CD4-positive, alpha-beta T cell (primary cell): Measurements from ENCODE around the gene TTN. TPM values are rescaled to one million over a fixed set of nuclear protein-coding genes. Genes with fewer than 3 reads are reported as not detected.

Source experiments
- ATAC-seq: fragments of 200-7000 bp; cut with Tn5 transposase; one replicate; pipeline ENCODE4 v1.10.0; 2022; ENCODE audit warnings: mild to moderate bottlenecking; ENCODE audit not compliant: poor library complexity
- CTCF ChIA-PET: fragments of 350-600 bp; sonication (Branson Sonifier 250); formaldehyde crosslinking; loops from one replicate; lab custom pipeline; 2021; ENCODE audit warnings: antibody characterized with exemption, inconsistent platforms; lab: Charles Lee
- POLR2A ChIA-PET: fragments of 350-600 bp; sonication (Branson Sonifier 250); formaldehyde crosslinking; loops from one replicate; lab custom pipeline; 2021; ENCODE audit warnings: antibody characterized with exemption, inconsistent platforms; lab: Charles Lee
- DNase-seq, 14 experiments: peaks; one replicate each; pipeline ENCODE4 v3.0.0-alpha.2; 2013 to 2020; ENCODE audit warnings: mixed read lengths in 2 of 14
- H3K27ac ChIP-seq, 2 donors: one replicate each; pipeline versions ENCODE4 v1.5.1 to v1.7.0; 2013; ENCODE audit warnings: low read length in 2 of 2, low read depth in 1 of 2, mild to moderate bottlenecking in 1 of 2
- H3K27me3 ChIP-seq, 2 experiments: 1 replicate in 1 of 2; 2 replicates in 1 of 2; pipeline versions ENCODE4 v1.6.1 to v1.7.0; 2013; ENCODE audit warnings: low read length in 2 of 2, control low read depth in 1 of 2, mild to moderate bottlenecking in 1 of 2, moderate library complexity in 1 of 2; ENCODE audit not compliant: insufficient read depth in 2 of 2, control insufficient read depth in 1 of 2
- H3K36me3 ChIP-seq: one replicate; pipeline ENCODE4 v1.6.1; 2013; ENCODE audit warnings: low read length, control low read depth; ENCODE audit not compliant: insufficient read depth
- H3K4me1 ChIP-seq: one replicate; pipeline ENCODE4 v1.6.1; 2013; ENCODE audit warnings: low read length, control low read depth; ENCODE audit not compliant: insufficient read depth
- H3K4me3 ChIP-seq: one replicate; pipeline ENCODE4 v1.5.1; 2013; ENCODE audit warnings: mild to moderate bottlenecking, low read length, moderate library complexity
- H3K9me3 ChIP-seq, 2 experiments: 1 replicate in 1 of 2; 2 replicates in 1 of 2; pipeline versions ENCODE4 v1.6.1 to v1.7.0; 2013; ENCODE audit warnings: low read length in 2 of 2, mild to moderate bottlenecking in 2 of 2, control low read depth in 1 of 2, moderate library complexity in 1 of 2; ENCODE audit not compliant: control insufficient read depth in 1 of 2, insufficient read depth in 1 of 2
- H3K27ac Mint-ChIP-seq: one replicate; pipeline ENCODE4 v1.8.0; 2020; ENCODE audit warnings: mixed read lengths
- H3K27me3 Mint-ChIP-seq: one replicate; pipeline ENCODE4 v1.8.0; 2021; ENCODE audit warnings: mixed read lengths
- H3K36me3 Mint-ChIP-seq: one replicate; pipeline ENCODE4 v1.8.0; 2021; ENCODE audit warnings: low read depth, mixed read lengths
- H3K4me1 Mint-ChIP-seq: one replicate; pipeline ENCODE4 v1.8.0; 2021; ENCODE audit warnings: low read depth, mixed read lengths
- H3K4me3 Mint-ChIP-seq: one replicate; pipeline ENCODE4 v1.8.0; 2020; ENCODE audit warnings: mild to moderate bottlenecking, mixed read lengths
- H3K9me3 Mint-ChIP-seq: one replicate; pipeline ENCODE4 v1.8.0; 2020; ENCODE audit warnings: mixed read lengths
- CTCF ChIP-seq: fragments of 200-600 bp; IDR thresholded peaks from one replicate; pipeline ENCODE4 v1.8.0; 2022; ENCODE audit warnings: antibody characterized with exemption, mild to moderate bottlenecking
- intact Hi-C, 2 experiments: fragments of 100-400 bp; cut with DNase I in 1 of 2; cut with micrococcal nuclease in 1 of 2; formaldehyde crosslinking; loops; one replicate each; pipeline versions ENCODE4 v1.15.1 to v1.9.0; 2023 to 2025; cut with DNase I, micrococcal nuclease
- total RNA-seq, 174 experiments: library from RNA in 2 of 174; stranded (reverse) in 2 of 174; gene quantifications; one replicate each; pipeline ENCODE4 v1.2.3 and lab custom pipeline; 2021 to 2026

TTN gene
- total RNA-seq, 2 experiments from 2014 or later: 27.5 to 29.2 TPM

DNA sequence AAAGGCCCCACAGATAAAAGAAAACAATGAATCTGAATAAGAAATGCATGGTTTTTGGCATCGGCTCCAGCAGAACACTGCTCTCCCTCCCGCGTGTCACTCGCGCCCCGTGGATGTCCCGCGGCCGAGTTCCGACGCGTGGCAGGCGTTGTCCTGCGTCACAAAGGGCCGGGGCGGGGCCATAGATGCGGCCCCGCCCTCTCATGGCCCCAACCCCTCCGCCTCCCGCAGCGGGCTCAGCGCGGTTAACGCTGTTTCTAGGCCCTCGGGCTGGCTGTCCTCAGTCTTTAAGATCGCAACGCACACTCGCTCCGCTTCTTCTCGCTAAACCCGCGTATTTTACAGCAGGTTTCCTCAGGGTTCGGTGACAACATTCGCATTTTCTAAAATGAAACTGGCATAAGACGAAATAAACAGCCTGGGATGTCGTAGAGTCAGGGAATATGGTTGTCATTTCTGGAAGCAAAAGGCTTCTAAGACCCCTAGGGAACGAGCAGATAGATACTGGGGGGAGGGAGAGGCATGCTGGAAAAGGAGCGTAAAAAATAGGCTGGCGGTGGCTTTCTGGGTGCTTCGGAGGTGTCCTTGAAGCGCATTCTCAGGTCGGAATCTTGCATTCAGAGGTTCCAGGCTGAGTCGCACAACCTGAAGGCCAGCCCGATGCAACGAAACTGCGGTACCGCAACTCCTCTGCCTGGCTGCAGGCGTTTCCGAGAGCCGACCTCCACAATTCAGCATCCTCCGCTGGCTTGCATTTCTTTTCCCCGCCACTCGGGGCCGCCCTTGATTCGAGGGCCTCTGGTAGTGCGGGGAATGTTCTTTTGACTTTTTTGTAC, 328.6 kb downstream of the TTN start, which contains the start of gene FKBP7:
TSS of gene FKBP7 (minus strand) at position 162 of the 836 bp plus-strand sequence. CDS start at position 61, 101 bp downstream.
- peak; percentile 81 for TF ChIP-seq CTCF
- H3K36me3 ChIP-seq: no peaks in the 10 kb centered on the region
- CTCF ChIA-PET: interaction anchor here (1.5 to 2.3 kb wide), 2 partner anchors 28 to 38 kb away, joined by 3 to 10 read pairs; partner anchors contain the start of genes PJVK and PRKRA
- intact Hi-C loops: loop anchor here in 1 of 2 experiments (2.0 kb wide), 2 partner anchors 28 to 44 kb away; partner anchors contain the start of genes PJVK and PRKRA
- peaks cover 42% of the 10 kb centered on the region for H3K4me1 ChIP-seq
- Mint-ChIP-seq H3K4me1 (peaks cover 46% of the 10 kb centered on the region), H3K27ac (peak within 1 kb of the TSS; percentile 91), H3K4me3 (peak within 1 kb of the TSS; percentile 96), H3K36me3 (peaks cover 10% of the 10 kb centered on the region), H3K9me3 (no peaks in the 10 kb centered on the region), H3K27me3 (no peaks in the 10 kb centered on the region)
- POLR2A ChIA-PET: interaction anchor here (0.7 to 3.2 kb wide), 3 partner anchors 20 to 28 kb away, joined by 3 to 38 read pairs (median 5); partner anchors contain the start of genes PJVK and PRKRA
- peak; percentile 82 for ATAC-seq
- H3K9me3 ChIP-seq: no peaks in the 10 kb centered on the region
- H3K4me3 ChIP-seq: peak within 1 kb of the TSS; percentile 66
- DNase-seq: peak; percentile 74 to 95 (median 82)
- peak within 1 kb of the TSS; percentile 76 to 83 for H3K27ac ChIP-seq
- H3K27me3 ChIP-seq: no peaks in the 10 kb centered on the region

GRCh38 chr2:178478130-178478438, 329.1 kb downstream of the TTN start:
- peaks cover 40% of the 10 kb centered on the region for H3K4me1 ChIP-seq
- intact Hi-C loops: loop anchor here in 1 of 2 experiments (2.0 kb wide), 2 partner anchors 27 to 45 kb away; partner anchors contain the start of genes PJVK and PRKRA
- peaks cover 10% of the 10 kb centered on the region for H3K36me3 Mint-ChIP-seq
- H3K9me3 Mint-ChIP-seq: no peaks in the 10 kb centered on the region
- no peaks in the 10 kb centered on the region for H3K36me3 ChIP-seq
- ATAC-seq (no peak), DNase-seq (no peak)
- ChIA-PET CTCF (no interaction called here), POLR2A (interaction anchor here (0.7 to 1.9 kb wide), 2 partner anchors 19 to 27 kb away, joined by 3 to 5 read pairs; partner anchors contain the start of genes PJVK and PRKRA)
- H3K9me3 ChIP-seq: no peaks in the 10 kb centered on the region
- H3K4me3 Mint-ChIP-seq: peak overlapping the region; percentile 96
- no peaks in the 10 kb centered on the region for H3K27me3 Mint-ChIP-seq
- peak overlapping the region; percentile 91 for H3K27ac Mint-ChIP-seq
- peak overlapping the region; percentile 76 to 83 for H3K27ac ChIP-seq
- no peak for TF ChIP-seq CTCF
- H3K4me1 Mint-ChIP-seq: peaks cover 44% of the 10 kb centered on the region
- H3K4me3 ChIP-seq: peak overlapping the region; percentile 66
- H3K27me3 ChIP-seq: no peaks in the 10 kb centered on the region

- peaks cover 10% of the 10 kb centered on the region for H3K36me3 Mint-ChIP-seq
- H3K4me1 Mint-ChIP-seq: peaks cover 39% of the 10 kb centered on the region
- no peaks in the 10 kb centered on the region for H3K9me3 Mint-ChIP-seq
- Histone ChIP-seq H3K4me3 (peak overlapping the region; percentile 66), H3K27me3 (no peaks in the 10 kb centered on the region), H3K4me1 (peaks cover 36% of the 10 kb centered on the region), H3K36me3 (no peaks in the 10 kb centered on the region), H3K27ac (peak overlapping the region; percentile 76 to 83), H3K9me3 (no peaks in the 10 kb centered on the region)
- no peak for ATAC-seq
- H3K27me3 Mint-ChIP-seq: no peaks in the 10 kb centered on the region
- intact Hi-C loops: loop anchor here in 1 of 2 experiments (2.0 kb wide), 2 partner anchors 27 to 45 kb away; partner anchors contain the start of genes PJVK and PRKRA
- DNase-seq: peak in 1 of 14 experiments; percentile 4
- ChIA-PET POLR2A (interaction anchor here (0.7 to 1.9 kb wide), 2 partner anchors 19 to 27 kb away, joined by 3 to 5 read pairs; partner anchors contain the start of genes PJVK and PRKRA), CTCF (no interaction called here)
- peak overlapping the region; percentile 96 for H3K4me3 Mint-ChIP-seq
- peak overlapping the region; percentile 91 for H3K27ac Mint-ChIP-seq
- TF ChIP-seq CTCF: no peak
Measured at GRCh38 chr2:178477443-178478129, 329.6 kb downstream of the TTN start.
